NCI-H2107 (cell line): Measurements from ENCODE around the gene CASP9.
"Not testable (repeated sequence)": the region's sequence is repeated elsewhere in the genome, so short reads cannot be mapped to it uniquely, and the experiment has no call there.

ENCODE experiments used
- DNase-seq: peaks from one replicate; lab custom pipeline; 2025; lab: John Stamatoyannopoulos, UW

Gene CASP9

DNA sequence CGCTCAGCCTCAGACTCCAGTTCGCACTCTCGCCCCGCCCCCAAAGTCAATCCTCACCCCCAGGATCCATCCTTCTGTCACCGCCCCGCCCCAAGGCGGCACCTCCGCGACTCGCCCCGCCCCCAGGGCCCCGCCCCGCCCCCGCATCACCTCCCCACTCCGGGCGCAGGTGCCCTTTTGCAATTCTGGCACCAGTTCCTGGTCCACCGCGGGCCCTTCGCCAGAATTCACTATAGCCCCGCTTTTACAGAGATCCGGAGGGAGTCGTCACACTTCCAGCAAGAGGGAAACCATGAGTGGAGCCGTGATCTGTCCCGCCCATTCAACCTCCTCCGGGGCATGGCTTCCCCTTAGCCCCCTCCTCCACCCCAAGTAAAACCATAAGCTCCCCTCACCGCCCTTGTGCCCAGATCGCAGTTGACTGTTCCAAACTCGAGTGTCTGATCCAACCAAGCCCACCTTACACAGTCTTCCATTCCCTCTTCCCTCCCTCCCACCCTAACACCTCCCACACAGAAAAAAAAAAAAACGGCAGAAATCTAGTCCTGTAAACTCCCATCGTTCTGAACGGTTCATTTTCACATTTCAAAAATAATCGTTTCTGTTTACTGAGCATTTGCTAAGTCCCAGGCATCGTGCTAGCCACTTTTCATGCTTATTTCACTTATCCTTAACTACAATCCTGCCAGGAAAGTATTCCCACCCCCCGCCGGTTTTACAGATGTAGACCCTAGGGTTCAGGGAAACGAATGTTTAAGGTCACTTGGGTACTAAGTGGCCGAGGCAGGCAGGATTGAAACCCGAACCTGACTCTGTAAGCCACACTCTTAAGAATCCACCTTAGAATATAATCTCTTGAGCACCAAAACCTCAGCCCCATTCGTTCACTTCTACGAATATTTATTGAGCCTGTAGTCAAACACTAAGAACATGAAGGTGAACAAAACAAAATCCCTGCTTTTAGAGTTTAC lies 1.3 kb upstream of the CASP9 start:
- no peak for DNase-seq

DNA sequence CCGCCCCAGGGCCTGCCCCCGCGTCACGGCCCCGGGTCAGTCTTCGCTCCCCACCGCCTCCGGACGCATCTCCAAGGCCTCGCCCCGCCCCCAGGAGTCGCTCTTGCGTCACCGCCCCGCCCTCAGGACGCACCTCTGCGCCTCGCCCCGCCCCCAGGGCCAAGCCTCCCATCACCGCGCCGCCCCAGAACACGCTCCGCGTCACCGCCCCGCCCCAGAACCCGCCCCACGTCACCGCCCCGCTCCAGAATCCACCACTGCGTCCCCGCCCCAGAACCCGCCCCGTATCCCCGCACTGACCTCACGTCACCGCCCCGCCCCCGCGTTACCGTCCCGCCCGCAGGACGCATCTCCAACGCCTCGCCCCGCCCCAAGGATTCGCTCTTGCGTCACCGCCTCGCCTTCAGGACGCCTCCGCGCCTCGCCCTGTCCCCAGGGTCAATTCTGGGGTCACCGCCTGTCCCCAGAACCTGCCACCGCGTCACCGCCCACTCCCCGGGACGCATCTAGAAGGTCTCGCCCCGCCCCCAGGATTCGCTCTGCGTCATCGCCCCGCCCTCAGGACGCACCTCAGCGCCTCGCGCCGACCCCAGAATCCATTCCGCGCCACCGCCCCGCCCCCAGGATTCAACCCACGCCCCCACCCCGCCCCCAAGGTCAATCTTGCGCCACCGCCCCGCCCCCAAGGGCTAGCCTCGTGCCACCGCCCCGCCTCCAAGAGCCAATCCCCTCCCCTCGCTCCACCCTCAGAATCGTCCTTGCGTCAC lies 451 bp upstream of the CASP9 start:
- DNase-seq = peak; percentile 99

DNA sequence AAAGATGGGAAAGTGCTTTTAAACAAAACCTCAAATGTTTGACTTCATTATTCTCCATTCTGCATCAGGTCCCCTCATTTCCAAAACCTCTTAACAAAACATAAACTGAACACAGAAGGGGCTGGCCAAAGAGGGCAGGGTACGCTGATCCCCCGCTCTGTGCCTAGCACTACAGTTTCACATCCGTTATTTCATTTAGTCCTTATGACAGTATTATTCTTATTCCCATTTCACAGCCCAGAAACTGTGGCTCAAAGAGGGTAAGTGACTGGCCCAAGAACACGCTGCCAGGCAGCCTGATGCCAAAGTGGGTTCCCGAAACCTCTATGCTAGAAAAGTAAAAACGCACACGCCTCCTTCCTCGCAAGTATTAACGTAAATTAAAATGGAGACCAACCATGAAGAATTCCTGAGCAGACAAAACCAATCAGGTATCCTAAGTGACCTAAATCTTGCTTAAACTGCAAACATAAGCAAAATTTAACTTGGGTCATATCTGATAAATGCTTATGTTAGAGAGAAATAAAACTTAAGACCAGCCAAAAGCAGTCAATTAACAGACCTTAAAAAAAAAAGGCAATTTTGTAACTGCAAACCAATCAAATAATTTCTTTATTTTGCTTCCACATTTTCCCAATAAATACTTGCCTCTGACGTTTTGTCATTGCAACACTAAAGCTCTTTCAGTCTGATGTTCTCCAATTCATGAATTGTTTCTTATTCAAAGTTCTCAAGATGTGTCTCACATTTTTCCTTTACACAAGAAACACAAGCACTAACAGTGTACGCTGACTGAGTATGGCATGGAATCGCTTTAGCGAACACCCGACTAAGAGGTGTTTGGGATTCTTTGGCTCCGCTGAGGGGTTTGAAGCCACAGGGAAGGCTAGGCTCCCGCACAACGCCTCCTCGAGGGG lies 653 bp downstream of the CASP9 start:
- DNase-seq = no peak

DNA sequence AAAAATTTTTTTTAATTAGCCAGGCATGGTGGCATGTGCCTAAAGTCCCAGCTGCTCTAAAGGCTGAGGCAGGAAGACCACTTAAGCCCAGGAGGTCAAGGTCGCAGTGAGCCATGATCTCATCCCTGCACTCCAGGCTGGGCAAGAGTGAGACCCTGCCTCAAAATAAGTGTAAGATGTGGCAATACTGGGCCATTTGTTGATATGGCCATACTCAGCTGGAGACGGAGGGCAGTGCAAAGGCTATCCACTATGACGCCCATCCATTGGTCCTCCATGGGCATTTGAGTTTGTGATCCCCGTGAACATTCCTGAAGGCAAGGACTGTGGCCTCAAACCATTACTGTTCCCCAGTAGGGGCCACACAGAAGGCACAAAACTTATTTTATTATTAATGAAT lies 1.5 kb downstream of the CASP9 start:
- DNase-seq = no peak

DNA sequence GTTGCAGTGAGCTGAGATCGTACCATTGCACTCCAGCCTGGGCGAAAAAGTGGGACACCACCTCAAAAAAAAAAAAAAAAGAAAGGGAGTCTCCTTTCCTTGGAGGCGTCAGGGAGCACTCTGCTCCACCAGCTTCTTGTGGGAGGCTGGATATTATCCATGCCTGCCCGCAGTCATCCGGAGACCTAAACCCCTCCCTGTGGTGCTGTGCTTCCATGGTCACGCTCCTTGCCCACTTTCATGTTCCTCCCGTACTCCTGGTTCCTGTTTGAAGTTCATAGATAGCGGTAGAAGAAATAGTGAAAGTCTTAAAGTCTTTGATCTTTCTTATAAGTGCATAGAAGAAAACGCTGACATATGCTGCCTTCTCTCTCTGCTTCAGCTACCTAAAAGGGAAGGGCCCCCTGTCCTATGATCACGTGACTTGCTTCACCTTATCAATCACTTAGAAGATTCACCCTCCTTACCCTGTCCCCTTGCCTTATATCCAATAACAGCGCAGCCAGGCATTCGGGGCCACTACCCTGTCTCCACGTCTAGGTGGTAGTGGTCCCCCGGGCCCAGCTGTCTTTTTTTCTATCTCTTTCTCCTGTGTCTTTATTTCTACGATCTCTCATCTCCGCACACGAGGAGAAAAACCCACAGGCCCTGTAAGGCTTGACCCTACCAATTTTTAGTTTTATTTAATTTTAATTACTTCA lies 2.7 kb downstream of the CASP9 start:
- not testable (repeated sequence) for DNase-seq

DNA sequence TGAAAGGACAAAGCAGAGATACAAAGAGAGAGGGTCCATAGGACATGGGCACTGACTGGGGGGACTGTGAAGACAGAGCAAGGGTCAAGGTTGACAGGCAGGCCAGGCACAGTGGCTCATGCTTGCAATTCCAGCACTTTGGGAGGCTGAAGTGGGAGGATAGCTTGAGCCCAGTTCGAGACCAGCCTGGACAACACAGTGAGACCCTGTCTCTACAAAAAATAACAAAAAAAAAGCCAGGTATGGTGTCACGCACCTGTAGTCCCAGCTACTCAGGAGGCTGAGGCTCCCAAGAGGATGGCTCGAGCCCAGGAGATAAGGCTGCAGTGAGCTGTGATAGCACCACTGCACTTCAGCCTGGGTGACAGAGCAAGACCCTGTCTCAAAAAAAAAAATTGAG lies 4.4 kb downstream of the CASP9 start:
- no peak for DNase-seq

DNA sequence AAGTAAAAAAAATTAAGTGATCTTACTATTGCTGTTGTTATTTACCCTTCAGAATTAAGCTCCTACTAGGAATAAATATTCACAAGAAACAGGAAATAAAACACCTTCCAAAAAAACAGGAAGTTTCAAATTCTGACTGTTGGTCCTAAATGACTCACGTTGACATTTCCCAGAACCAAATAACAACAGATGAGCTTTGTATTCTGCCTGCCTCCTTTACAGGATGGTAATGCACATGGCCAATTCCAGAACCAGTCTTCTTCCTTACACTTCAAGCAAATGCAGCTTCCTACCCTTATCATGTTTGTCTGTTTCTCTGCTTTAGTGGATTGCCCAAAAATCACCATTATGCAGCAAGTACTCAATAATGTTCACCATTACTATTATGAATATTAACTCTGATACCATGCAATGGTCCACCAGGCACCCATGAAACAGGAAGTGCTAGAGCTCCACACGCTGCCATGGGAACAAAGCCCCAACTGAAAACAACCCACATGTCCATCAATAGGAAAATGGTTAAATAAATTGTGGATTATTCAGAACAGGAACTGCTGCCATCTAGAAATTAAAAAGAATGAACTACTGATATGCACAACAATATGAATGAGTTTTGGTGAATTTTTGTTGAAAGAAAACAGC lies 8.9 kb downstream of the CASP9 start:
- DNase-seq = no peak

DNA sequence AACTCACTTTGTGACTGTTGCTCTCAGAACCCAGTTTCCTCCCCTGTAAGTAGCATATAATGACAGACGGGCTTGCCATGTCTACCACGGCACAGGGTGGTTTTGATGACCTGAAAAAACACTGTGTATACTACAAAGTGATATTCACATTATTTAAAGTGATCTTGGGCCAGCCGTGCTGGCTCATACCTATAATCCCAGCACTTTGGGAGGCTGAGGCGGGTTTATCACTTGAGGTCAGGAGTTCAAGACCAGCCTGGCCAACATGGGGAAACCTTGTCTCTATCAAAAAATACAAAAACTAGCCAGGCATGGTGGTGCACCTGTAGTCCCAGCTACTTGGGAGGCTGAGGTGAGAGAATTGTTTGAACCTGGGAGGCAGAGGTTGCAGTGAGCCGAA lies 9.5 kb downstream of the CASP9 start:
- not testable (repeated sequence) for DNase-seq

DNA sequence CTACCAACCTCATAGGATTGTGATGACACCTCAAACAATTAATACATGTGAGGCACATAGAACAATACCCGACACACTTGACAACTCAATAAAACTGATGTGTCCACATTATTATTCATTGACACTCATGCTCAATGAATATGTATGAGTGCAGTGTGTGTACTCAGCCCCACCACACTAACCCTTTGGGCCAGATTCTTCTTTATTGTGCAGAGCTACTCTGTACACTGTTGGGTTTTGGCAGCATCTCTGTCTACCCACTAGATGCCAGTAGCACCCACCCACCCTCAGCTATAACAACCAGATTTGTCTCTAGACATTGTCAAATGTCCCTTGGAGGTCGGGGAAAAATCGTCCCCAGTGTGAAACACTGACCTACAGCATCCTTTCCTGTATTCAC lies 10.1 kb downstream of the CASP9 start:
- no peak for DNase-seq

DNA sequence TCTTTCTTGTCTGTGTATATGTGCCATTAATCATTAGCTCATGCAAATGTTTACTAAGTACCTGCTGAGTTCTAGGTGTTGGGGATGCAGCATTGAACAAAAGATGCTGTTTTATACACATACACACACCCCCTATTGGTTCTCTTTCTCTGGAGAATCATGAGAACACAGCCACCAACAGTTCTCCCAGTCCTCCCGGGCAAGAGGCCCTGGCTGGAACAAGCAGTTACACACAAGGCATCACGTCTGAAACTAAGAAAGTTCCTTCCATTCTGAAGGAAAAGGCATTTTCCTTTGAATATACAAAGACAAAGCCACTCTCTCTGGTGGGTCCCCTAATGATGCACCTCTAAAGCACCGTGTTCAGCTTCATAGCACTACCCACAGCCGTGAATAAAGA lies 10.8 kb downstream of the CASP9 start:
- DNase-seq = no peak

DNA sequence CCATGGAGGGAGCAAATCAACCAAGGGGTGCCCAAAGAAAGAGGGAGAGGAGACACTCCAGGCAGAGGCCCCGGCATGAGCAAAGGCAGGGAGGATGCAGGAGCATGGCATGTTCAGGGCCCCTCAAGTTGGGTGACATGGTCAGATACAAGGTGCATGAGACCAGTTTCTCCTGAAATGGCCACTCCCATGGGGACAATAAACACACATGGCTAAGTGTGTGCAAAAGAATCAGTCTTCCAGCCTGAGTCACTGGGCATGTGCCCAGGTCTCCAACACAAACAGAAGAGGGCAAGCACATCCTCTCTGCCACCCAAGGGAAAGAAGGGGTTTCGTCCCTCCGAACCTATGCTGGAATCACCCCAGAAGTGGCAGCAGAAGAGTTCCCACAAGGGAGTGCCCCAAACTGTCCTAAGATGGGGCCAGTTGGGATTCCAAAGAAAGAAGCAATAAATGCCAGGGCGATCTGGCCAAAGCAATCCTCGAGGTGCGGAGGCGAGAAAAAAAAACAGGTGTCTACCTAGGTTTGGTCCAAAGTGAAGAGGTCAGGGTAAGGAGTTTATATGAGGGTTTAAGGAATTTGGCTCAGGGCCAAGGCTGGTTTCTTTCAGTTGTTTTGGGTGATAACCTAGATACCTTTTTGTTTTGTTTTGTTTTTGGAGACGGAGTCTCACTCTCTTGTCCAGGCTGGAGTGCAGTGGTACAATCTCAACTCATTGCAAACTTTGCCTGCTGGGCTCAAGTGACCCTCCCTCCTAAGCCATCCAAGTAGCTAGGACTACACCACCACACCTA lies 13.2 kb downstream of the CASP9 start:
- DNase-seq = no peak

DNA sequence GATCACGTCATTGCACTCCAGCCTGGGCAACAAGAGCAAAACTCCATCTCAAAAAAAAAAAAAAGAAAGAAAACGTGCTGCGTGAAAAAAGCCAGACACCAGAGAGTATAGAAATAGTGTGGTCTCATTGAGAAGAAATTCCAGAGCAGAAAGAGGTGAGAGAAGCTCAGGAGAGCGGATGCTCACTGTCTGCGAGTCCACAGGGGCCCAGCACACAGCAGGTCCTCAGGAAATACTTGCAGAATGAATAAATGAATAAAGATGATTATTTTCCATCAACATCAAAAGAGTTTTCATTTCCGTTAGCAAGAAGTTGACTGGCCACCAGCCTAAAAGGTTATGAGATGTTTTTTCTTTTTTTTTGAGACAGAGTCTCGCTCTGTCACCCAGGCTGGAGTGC lies 14.4 kb downstream of the CASP9 start:
- DNase-seq = no peak

DNA sequence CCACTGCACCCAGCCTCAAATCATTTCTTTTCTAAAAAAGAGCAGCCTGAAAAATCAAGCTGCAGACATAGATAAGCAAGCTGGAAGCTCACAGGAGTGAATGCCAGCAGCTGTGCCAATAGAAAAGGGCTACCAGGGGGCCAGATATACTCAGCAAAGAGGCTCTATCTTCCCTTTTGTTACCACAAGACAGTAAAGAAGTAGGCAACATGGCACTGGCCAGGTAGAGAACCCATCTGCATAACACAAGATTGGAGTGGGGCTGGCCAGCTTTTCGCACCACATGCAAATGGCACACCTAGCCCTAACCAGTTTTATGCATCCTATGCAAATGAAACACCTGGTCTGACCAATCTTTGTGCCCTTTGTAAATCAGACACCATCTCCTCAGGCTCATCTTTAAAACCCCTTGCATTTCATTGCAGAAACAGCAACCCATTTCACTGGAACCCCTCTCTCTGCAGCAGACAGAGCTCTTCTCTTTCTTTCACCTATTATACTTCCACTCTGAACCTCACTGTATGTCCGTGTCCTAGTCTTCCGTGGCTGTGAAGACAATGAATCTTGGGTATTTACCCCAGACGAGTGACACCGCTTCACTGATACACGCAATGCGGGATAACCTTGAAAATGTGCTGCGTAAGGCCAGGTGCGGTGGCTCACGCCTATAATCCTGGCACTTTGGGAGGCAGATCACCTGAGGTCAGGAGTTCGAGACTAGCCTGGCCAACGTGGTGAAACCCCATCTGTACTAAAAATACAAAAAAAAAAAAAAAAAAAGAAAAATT lies 15.1 kb downstream of the CASP9 start:
- no peak for DNase-seq

DNA sequence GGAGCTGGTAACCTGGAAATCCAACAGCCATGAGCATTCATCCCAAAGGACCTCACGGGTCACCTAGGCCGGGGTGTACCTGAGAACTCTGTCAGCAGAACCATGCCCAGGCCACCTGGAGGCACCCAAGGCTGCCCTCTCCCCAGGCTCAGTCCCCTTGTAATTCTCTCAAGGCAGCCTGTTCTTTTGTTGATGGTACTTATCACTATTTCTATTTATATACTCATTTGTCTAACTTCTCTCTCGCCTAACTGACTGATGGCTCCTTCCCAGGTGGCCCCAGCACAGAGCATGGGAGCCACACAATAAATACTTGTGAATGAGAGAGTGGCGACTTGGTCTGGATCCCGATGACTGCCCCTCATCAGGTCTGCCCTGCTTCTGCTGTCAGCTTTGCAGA lies 16.7 kb downstream of the CASP9 start:
- no peak for DNase-seq

DNA sequence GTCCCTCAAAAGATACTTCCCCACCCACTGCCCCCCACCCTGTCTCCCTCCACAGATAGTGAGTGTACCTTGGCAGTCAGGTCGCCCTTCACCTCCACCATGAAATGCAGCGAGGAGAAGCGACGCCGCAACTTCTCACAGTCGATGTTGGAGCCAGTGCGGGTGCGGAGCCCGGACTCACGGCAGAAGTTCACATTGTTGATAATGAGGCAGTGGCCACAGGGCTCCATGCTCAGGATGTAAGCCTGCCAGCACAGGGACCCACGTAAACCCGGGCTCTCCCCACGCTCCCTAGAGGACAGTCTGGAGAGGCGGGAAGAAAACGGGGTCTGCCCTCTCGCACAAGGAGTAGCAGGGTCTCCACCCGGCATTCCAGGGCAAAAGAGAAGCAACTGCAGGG lies 17.2 kb downstream of the CASP9 start:
- DNase-seq = no peak

DNA sequence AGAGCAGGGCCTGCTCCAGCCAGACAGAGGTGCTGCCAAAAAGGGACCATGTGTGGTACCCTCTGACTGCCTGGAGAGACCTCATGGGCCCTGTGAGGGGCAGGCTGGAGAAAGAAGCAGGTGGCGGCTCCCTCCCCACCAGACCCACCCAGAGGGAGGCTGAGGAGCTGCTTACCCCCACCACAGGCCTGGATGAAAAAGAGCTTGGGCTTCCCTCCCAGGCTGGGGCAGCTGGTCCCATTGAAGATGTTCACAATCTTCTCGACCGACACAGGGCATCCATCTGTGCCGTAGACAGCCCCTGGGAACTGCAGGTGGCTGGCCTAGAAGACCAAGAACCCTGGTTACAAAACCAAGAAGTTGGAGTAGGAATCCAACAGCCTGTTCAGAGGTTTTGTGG lies 19.6 kb downstream of the CASP9 start:
- no peak for DNase-seq

DNA sequence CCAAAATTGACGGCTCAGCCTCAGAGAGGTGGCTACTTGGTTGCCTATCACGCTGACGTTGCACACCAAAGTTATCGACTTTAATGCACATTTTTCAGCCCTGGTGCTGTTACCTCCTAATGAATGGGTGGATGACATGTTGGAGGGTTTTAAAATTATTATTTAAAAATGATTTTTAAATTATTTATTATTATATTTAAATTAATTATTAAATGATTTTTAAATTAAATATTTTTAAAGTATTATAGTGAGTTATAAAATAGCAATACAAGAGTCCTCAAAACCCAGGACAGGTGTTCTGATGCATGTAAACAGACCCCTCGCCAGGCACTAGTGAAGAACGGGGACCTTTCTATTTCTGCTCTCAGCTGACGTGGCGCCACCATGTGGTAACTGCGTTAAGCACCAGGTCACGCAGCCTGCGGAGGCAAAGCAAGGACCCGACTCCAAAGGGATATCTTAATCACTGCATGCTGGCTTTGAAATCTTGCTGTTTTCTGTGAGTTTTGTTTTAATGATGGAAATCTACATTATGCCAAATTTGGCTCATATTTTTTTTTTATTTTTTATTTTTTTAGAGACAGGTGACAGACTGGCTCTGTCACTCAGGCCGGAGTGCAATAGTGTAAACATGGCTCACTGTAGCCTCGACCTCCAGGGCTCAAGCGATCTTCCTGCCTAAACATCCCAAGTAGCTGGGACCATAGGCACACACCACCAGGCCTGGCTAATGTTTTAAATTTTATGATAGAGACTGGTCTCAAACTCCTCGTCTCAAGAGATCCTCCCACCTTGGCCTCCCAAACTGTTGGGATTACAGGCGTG lies 22.6 kb downstream of the CASP9 start:
- peak; percentile 71 for DNase-seq
